ENCODE measurements around the gene DCAF12.

DCAF12 gene

DNA sequence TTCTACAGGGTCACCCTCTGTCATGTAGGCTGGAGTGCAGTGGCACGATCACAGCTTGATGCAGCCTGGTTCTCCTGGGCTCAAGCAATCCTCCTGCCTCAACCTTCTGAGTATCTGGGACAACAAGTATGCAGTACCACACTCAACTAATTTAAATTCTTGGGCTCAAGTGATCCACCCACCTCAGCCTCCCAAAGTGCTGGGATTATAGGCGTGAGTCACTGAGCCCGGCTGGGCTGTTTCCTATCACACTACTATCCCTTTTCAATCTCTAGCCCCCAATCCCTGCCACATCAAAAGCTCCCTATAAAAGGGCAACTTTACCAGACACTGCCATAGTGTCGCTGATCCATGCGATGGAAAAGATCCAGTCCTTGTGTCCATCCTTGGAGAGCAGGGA lies 20.4 kb downstream of the DCAF12 start:
- H3K4me3 ChIP-seq (ENCODE audit: low read depth in 1 of 2, low read length in 2 of 2), result no peak overlapping the region
- TF ChIP-seq, protein P1, sequence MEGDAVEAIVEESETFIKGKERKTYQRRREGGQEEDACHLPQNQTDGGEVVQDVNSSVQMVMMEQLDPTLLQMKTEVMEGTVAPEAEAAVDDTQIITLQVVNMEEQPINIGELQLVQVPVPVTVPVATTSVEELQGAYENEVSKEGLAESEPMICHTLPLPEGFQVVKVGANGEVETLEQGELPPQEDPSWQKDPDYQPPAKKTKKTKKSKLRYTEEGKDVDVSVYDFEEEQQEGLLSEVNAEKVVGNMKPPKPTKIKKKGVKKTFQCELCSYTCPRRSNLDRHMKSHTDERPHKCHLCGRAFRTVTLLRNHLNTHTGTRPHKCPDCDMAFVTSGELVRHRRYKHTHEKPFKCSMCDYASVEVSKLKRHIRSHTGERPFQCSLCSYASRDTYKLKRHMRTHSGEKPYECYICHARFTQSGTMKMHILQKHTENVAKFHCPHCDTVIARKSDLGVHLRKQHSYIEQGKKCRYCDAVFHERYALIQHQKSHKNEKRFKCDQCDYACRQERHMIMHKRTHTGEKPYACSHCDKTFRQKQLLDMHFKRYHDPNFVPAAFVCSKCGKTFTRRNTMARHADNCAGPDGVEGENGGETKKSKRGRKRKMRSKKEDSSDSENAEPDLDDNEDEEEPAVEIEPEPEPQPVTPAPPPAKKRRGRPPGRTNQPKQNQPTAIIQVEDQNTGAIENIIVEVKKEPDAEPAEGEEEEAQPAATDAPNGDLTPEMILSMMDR (IDR thresholded peaks at IDR 0.05; ENCODE audit: borderline replicate concordance, extremely low read depth, low read length, poor library complexity, severe bottlenecking), result no peak
- no peak for TF ChIP-seq EZH2 (IDR thresholded peaks at IDR 0.05; ENCODE audit: borderline replicate concordance, low read depth, low read length, severe bottlenecking)
- no peaks in the 10 kb centered on the region for H3K9me3 ChIP-seq (ENCODE audit: insufficient read depth, low read length, severe bottlenecking)
- no peak overlapping the region for H3K4me2 ChIP-seq (ENCODE audit: insufficient read depth, low read length)
- H3K4me1 ChIP-seq (ENCODE audit: insufficient read depth, low read length), result no peaks in the 10 kb centered on the region
- DNase-seq, result no peak
- no peak overlapping the region for H3K27ac ChIP-seq (ENCODE audit: low read length)
- peaks cover 17% of the 10 kb centered on the region; the same call in 1 of the 2 replicates for H3K79me2 ChIP-seq (ENCODE audit: insufficient read depth, low read length)
- H2AFZ ChIP-seq (ENCODE audit: low read depth, low read length), result no peak overlapping the region
- no peaks in the 10 kb centered on the region for H3K27me3 ChIP-seq (ENCODE audit: insufficient read depth, low read length, poor library complexity)
- peaks cover 10% of the 10 kb centered on the region for H4K20me1 ChIP-seq (ENCODE audit: insufficient read depth, low read length)
- H3K9ac ChIP-seq (ENCODE audit: low read depth, low read length), result no peak overlapping the region
- peaks cover 71% of the 10 kb centered on the region for H3K36me3 ChIP-seq (ENCODE audit: insufficient read depth, low read length)
- no peak for ATAC-seq (ENCODE audit: insufficient read depth, low read depth)

DNA sequence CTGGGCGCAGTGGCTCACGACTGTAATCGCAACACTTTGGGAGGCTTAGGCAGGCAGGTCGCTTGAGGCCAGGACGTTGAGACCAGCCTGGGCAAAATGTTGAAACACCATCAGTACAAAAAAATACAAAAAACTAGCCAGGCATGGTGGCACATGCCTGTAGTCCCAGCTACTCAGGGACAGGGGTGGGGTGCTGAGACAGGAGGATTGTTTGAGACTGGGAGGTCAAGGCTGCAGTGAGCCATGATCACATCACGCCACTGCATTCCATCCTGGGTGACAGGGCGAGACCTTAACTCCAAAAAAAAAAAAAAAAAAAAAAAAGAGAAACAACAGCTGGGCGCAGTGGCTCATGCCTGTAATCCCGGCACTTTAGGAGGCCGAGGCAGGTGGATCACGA lies 23.7 kb downstream of the DCAF12 start:
- no peak overlapping the region for H3K4me2 ChIP-seq (ENCODE audit: insufficient read depth, low read length)
- no peaks in the 10 kb centered on the region for H3K27me3 ChIP-seq (ENCODE audit: insufficient read depth, low read length, poor library complexity)
- peaks cover 64% of the 10 kb centered on the region for H3K36me3 ChIP-seq (ENCODE audit: insufficient read depth, low read length)
- H4K20me1 ChIP-seq (ENCODE audit: insufficient read depth, low read length), result no peaks in the 10 kb centered on the region
- H3K4me3 ChIP-seq (ENCODE audit: low read depth in 1 of 2, low read length in 2 of 2), result no peak overlapping the region
- H3K79me2 ChIP-seq (ENCODE audit: insufficient read depth, low read length), result no peaks in the 10 kb centered on the region
- ATAC-seq (ENCODE audit: insufficient read depth, low read depth) (no peak), DNase-seq (no peak)
- TF ChIP-seq, protein P1 (IDR thresholded peaks at IDR 0.05; ENCODE audit: borderline replicate concordance, extremely low read depth, low read length, poor library complexity, severe bottlenecking), result no peak
- TF ChIP-seq EZH2 (IDR thresholded peaks at IDR 0.05; ENCODE audit: borderline replicate concordance, low read depth, low read length, severe bottlenecking), result no peak
- no peak overlapping the region for H3K9ac ChIP-seq (ENCODE audit: low read depth, low read length)
- no peaks in the 10 kb centered on the region for H3K4me1 ChIP-seq (ENCODE audit: insufficient read depth, low read length)
- no peaks in the 10 kb centered on the region for H3K9me3 ChIP-seq (ENCODE audit: insufficient read depth, low read length, severe bottlenecking)
- no peak overlapping the region for H3K27ac ChIP-seq (ENCODE audit: low read length)
- H2AFZ ChIP-seq (ENCODE audit: low read depth, low read length), result no peak overlapping the region

DNA sequence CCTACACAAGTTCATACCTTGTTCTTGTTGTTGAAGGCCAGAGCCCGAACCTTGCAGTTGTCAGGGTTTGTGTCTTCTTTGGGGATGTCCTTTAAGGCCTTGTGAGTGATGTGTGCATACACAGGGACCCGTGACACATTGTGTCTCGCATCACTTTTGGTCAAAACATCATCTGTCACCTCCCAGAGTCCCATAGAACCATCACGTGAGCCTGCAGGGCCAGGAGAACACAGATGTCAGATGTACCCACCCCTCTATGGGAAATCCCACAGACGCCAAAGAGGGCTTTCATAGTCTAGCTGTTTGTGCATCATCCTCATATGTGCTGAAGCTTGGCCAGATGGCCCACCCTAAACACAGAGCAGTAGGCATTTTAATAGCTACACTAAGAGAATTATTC lies 28.2 kb downstream of the DCAF12 start:
- Histone ChIP-seq H3K4me2 (ENCODE audit: insufficient read depth, low read length) (no peak overlapping the region), H3K36me3 (ENCODE audit: insufficient read depth, low read length) (peaks cover 57% of the 10 kb centered on the region)
- ATAC-seq (ENCODE audit: insufficient read depth, low read depth), result no peak

DNA sequence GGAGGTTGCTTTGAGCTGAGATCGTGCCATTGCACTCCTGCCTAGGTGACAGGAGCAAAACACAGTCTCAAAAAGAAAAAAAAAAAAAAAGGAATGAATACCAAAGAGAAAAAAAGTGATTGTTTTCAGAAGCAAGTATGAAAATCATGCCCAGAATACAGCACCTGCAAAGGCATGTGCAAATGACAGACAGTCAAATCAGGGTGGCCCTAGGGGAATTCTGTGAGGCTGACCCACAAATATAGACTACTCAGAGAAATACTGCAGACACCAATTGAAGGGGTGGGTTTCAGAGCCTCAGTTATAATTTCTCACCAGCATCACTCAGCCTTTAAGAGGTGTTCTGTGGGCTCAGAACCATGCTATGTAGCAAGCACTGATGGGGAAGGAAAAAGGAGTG lies 28.6 kb downstream of the DCAF12 start:
- peaks cover 57% of the 10 kb centered on the region for H3K36me3 ChIP-seq (ENCODE audit: insufficient read depth, low read length)
- TF ChIP-seq EZH2 (IDR thresholded peaks at IDR 0.05; ENCODE audit: borderline replicate concordance, low read depth, low read length, severe bottlenecking), result no peak
- TF ChIP-seq, protein P1 (IDR thresholded peaks at IDR 0.05; ENCODE audit: borderline replicate concordance, extremely low read depth, low read length, poor library complexity, severe bottlenecking), result no peak
- no peaks in the 10 kb centered on the region for H3K4me1 ChIP-seq (ENCODE audit: insufficient read depth, low read length)
- ATAC-seq (ENCODE audit: insufficient read depth, low read depth) (no peak), DNase-seq (no peak)
- no peak overlapping the region for H2AFZ ChIP-seq (ENCODE audit: low read depth, low read length)
- no peak overlapping the region for H3K4me2 ChIP-seq (ENCODE audit: insufficient read depth, low read length)
- no peaks in the 10 kb centered on the region for H3K27me3 ChIP-seq (ENCODE audit: insufficient read depth, low read length, poor library complexity)
- H4K20me1 ChIP-seq (ENCODE audit: insufficient read depth, low read length), result no peaks in the 10 kb centered on the region
- H3K79me2 ChIP-seq (ENCODE audit: insufficient read depth, low read length), result no peaks in the 10 kb centered on the region
- no peak overlapping the region for H3K4me3 ChIP-seq (ENCODE audit: low read depth in 1 of 2, low read length in 2 of 2)
- no peak overlapping the region for H3K9ac ChIP-seq (ENCODE audit: low read depth, low read length)
- H3K9me3 ChIP-seq (ENCODE audit: insufficient read depth, low read length, severe bottlenecking), result no peaks in the 10 kb centered on the region
- no peak overlapping the region for H3K27ac ChIP-seq (ENCODE audit: low read length)

More for the DNA sequence above, 28.2 kb downstream of the DCAF12 start:
- no peaks in the 10 kb centered on the region for H3K27me3 ChIP-seq (ENCODE audit: insufficient read depth, low read length, poor library complexity)
- DNase-seq, result no peak
- no peaks in the 10 kb centered on the region for H3K9me3 ChIP-seq (ENCODE audit: insufficient read depth, low read length, severe bottlenecking)
- TF ChIP-seq EZH2 (IDR thresholded peaks at IDR 0.05; ENCODE audit: borderline replicate concordance, low read depth, low read length, severe bottlenecking), result no peak
- H3K4me1 ChIP-seq (ENCODE audit: insufficient read depth, low read length), result no peaks in the 10 kb centered on the region
- H3K9ac ChIP-seq (ENCODE audit: low read depth, low read length), result no peak overlapping the region
- H3K4me3 ChIP-seq (ENCODE audit: low read depth in 1 of 2, low read length in 2 of 2), result no peak overlapping the region
- H2AFZ ChIP-seq (ENCODE audit: low read depth, low read length), result no peak overlapping the region
- no peaks in the 10 kb centered on the region for H4K20me1 ChIP-seq (ENCODE audit: insufficient read depth, low read length)
- H3K27ac ChIP-seq (ENCODE audit: low read length), result no peak overlapping the region
- H3K79me2 ChIP-seq (ENCODE audit: insufficient read depth, low read length), result no peaks in the 10 kb centered on the region
